Activated CD8-positive, alpha-beta T cell treated with anti-CD3 and anti-CD28 coated beads, Interleukin-2, amount 10 ng/mL, durations not matched to agents 7 days and 5 days (primary cell): ENCODE data around the gene LRPAP1. TPM values are rescaled to one million over a fixed set of nuclear protein-coding genes. Genes with fewer than 3 reads are reported as not detected.
"Not testable (repeated sequence)": the region's sequence is repeated elsewhere in the genome, so short reads cannot be mapped to it uniquely, and the experiment has no call there.

ENCODE experiments used
- ATAC-seq: fragments of 150-1000 bp; cut with Tn5 transposase; one replicate; pipeline ENCODE4 v1.10.0; 2021; ENCODE audit warnings: moderate library complexity
- CTCF ChIA-PET: fragments of 350-600 bp; sonication (Branson Sonifier 250); formaldehyde crosslinking; loops from one replicate; lab custom pipeline; 2021; ENCODE audit warnings: antibody characterized with exemption; lab: Charles Lee
- POLR2A ChIA-PET: fragments of 350-600 bp; sonication (Branson Sonifier 250); formaldehyde crosslinking; loops from one replicate; lab custom pipeline; 2021; ENCODE audit warnings: antibody characterized with exemption; lab: Charles Lee
- DNase-seq: peaks from one replicate; pipeline ENCODE4 v3.0.0-alpha.2; 2020
- H3K27ac Mint-ChIP-seq: one replicate; pipeline ENCODE4 v1.8.0; 2021; ENCODE audit warnings: mild to moderate bottlenecking, mixed read lengths
- H3K27me3 Mint-ChIP-seq: one replicate; pipeline ENCODE4 v1.8.0; 2021; ENCODE audit warnings: low read depth, mixed read lengths
- H3K36me3 Mint-ChIP-seq: one replicate; pipeline ENCODE4 v1.8.0; 2021; ENCODE audit warnings: low read depth, mixed read lengths
- H3K4me1 Mint-ChIP-seq: one replicate; pipeline ENCODE4 v1.8.0; 2021; ENCODE audit warnings: low read depth, mixed read lengths
- H3K4me3 Mint-ChIP-seq: one replicate; pipeline ENCODE4 v1.8.0; 2021; ENCODE audit warnings: mild to moderate bottlenecking, mixed read lengths
- H3K9me3 Mint-ChIP-seq: one replicate; pipeline ENCODE4 v1.8.0; 2022; ENCODE audit warnings: mixed read lengths; ENCODE audit not compliant: insufficient read depth
- total RNA-seq, 2 experiments: library from RNA; stranded (reverse); gene quantifications; one replicate each; pipeline ENCODE4 v1.2.3, GENCODE V29; 2021

The LRPAP1 gene
- total RNA-seq, 2 experiments from 2014 or later, result 66.4 to 72.5 TPM

DNA sequence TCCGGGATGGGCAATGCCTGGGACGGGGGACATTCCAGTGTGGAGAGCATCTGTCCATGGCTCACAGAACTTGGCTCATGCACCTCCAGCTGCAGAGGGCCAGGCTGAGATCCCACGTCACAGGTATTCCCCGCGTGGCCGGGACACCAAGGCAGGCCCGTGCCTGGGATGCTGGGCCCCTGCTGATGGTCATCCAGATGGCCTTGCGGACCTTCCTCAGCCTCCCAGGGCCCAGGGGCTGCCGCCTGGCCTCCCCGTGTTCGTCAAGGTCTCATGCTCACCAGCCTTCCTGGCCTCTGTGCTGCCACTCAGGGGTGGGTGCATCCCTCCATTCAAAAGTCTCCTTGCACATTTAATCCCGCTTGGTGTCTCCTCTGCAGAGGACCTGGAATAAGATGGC lies 40.9 kb upstream of the LRPAP1 start:
- Mint-ChIP-seq H3K36me3 (no peaks in the 10 kb centered on the region), H3K27ac (no peak overlapping the region), H3K27me3 (peaks cover 4% of the 10 kb centered on the region), H3K9me3 (no peaks in the 10 kb centered on the region), H3K4me1 (no peaks in the 10 kb centered on the region), H3K4me3 (no peak overlapping the region)
- DNase-seq, result no peak
- ATAC-seq, result no peak
- ChIA-PET CTCF (no interaction called here), POLR2A (no interaction called here)

DNA sequence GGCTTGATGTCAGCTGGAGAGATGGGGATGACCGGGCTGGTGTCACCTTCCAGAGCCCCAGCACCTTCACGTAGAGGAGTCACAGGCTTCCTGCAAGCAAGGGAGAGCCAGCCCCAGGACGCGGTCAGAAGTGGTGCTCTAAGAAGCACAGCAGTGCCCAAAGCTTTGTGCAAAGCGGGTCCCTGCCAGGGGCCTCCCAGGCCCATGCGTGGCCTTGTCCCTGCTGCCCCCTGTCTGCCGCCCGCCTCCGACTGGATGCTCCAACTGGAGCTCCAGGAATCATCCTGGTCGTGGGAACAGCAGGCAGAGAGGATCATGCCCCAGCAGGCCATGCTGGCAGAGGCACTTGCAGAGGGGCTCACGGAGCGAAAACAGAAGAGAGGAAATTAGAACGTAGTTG lies 40.1 kb upstream of the LRPAP1 start:
- no peaks in the 10 kb centered on the region for H3K27me3 Mint-ChIP-seq
- CTCF ChIA-PET, result no interaction called here
- no peak for ATAC-seq
- no peaks in the 10 kb centered on the region for H3K9me3 Mint-ChIP-seq
- no peak overlapping the region for H3K4me3 Mint-ChIP-seq
- POLR2A ChIA-PET, result no interaction called here
- no peaks in the 10 kb centered on the region for H3K4me1 Mint-ChIP-seq
- DNase-seq, result no peak
- H3K36me3 Mint-ChIP-seq, result no peaks in the 10 kb centered on the region
- H3K27ac Mint-ChIP-seq, result no peak overlapping the region

DNA sequence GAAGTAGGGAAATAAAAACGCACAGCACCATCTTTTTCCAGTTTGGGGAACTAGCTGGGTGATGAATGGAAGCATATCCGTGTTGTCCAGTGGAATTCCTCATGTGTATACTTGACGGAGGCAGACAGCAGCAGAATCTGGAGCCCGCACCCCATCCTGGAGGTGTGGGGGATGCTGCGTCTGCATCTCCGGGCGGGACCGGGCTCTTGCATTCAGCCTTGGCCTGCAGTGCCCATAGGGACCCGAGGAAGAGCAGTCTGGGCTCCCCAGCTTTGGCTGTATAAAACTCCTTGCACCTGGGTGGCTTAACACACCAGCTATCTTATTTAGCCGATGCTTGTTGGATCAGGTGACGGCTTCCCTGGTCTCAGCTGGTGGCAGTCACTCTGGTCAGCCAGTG lies 39.7 kb upstream of the LRPAP1 start:
- no peaks in the 10 kb centered on the region for H3K36me3 Mint-ChIP-seq

DNA sequence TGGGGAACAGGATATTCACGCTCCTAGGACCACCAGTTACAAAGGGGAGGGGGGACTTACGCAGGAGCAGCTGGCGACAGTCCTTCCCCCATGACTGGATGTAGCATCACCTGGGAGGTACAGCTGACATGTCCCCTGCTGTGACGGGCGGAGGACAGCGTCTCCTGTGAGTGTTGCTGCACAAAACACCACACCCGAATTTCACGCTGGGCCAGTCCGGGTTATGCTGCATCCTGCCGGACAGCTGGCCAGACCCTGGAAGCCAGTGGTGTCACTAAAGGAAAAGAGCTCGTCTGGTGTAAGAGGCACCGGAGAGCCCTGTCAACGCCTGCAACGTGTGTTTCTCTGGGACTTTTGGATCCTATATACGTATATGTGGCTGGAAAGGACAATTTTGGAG lies 38.7 kb upstream of the LRPAP1 start:
- POLR2A ChIA-PET, ATAC-seq, H3K36me3 Mint-ChIP-seq, H3K4me3 Mint-ChIP-seq, H3K4me1 Mint-ChIP-seq, H3K27me3 Mint-ChIP-seq, H3K9me3 Mint-ChIP-seq, CTCF ChIA-PET, DNase-seq, H3K27ac Mint-ChIP-seq: not testable (repeated sequence)

More for the DNA sequence above, 39.7 kb upstream of the LRPAP1 start:
- ATAC-seq (no peak), DNase-seq (no peak)
- H3K4me1 Mint-ChIP-seq, result no peaks in the 10 kb centered on the region
- no peaks in the 10 kb centered on the region for H3K9me3 Mint-ChIP-seq
- H3K27me3 Mint-ChIP-seq, result no peaks in the 10 kb centered on the region
- ChIA-PET CTCF (no interaction called here), POLR2A (no interaction called here)
- H3K4me3 Mint-ChIP-seq, result no peak overlapping the region
- no peak overlapping the region for H3K27ac Mint-ChIP-seq

DNA sequence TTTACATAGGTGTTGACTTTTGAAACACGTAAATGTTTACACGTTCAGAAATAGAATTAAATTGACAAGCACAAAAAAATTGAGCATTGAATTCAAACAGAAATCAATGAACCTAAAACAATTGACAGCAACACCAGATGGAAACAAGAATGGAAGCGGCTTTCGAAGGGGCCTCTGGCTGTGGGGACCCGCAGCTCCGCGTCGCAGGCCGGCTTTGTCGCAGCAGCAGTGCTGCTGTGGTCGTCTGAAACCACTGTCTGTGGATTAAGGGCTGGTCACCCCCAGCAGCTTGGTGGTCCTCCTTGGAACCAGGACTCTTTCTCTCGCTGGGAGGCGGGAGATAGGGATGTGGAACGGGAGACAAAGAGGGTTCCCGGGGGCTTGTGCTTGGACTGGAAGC lies 37.4 kb upstream of the LRPAP1 start:
- ATAC-seq, H3K4me3 Mint-ChIP-seq, H3K27ac Mint-ChIP-seq, CTCF ChIA-PET, H3K27me3 Mint-ChIP-seq, POLR2A ChIA-PET, H3K9me3 Mint-ChIP-seq, DNase-seq, H3K36me3 Mint-ChIP-seq, H3K4me1 Mint-ChIP-seq: not testable (repeated sequence)

DNA sequence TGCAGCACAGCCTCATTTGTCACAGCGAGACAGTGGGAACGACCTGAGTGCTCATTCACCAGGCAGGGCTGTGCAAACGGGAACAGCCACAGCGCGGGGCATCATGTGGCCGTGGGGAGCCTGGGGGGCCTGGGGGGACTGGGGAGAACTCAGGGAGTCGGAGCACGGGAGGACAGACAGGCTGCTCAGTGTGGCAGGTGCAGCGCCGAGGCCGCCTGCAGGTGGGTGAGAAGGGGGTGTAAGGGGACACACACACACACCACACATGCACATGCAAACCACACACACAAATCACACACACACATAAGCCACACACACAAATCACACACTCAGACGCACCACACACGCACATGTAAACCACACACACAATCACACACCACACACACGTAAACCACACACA lies 34.5 kb upstream of the LRPAP1 start:
- H3K9me3 Mint-ChIP-seq, H3K27ac Mint-ChIP-seq, H3K27me3 Mint-ChIP-seq, H3K36me3 Mint-ChIP-seq, H3K4me1 Mint-ChIP-seq, ATAC-seq, POLR2A ChIA-PET, DNase-seq, CTCF ChIA-PET, H3K4me3 Mint-ChIP-seq: not testable (repeated sequence)

DNA sequence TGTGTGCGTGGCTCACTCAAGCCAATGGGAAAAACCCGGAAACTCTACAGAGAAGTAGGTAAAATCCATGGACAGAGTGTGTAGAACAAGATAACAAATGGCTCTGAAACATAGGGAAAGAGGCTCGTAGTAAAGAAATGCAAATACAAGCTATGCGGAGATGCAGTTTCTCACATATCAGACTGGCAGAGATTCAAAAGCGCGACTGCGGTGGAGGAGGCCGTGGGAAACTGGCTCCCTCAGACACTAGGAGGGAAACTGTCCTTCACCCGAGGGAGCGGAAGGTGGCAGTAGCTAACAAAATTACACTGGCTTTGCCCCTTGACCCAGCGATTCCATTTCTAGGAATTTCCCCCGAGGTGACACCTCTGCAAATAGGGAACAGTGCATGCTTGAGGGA lies 34.1 kb upstream of the LRPAP1 start:
- H3K4me1 Mint-ChIP-seq, H3K9me3 Mint-ChIP-seq, H3K27ac Mint-ChIP-seq, DNase-seq, H3K27me3 Mint-ChIP-seq, ATAC-seq, POLR2A ChIA-PET, H3K36me3 Mint-ChIP-seq, H3K4me3 Mint-ChIP-seq, CTCF ChIA-PET: not testable (repeated sequence)

DNA sequence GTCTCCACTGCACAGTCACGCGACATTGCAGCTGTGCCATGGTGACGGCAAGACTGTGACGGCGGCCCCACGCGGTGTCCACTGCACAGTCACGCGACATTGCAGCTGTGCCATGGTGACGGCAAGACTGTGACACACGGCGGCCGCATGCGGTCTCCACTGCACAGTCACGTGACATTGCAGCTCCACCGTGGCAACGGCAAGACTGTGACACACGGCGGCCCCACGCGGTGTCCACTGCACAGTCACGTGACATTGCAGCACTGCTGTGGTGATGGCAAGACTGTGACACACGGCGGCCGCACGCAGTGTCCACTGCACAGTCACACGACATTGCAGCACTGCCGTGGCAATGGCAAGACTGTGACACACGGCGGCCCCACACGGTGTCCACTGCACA lies 32.7 kb upstream of the LRPAP1 start:
- H3K4me3 Mint-ChIP-seq, DNase-seq, POLR2A ChIA-PET, H3K36me3 Mint-ChIP-seq, H3K27ac Mint-ChIP-seq, H3K4me1 Mint-ChIP-seq, CTCF ChIA-PET, ATAC-seq, H3K27me3 Mint-ChIP-seq, H3K9me3 Mint-ChIP-seq: not testable (repeated sequence)

DNA sequence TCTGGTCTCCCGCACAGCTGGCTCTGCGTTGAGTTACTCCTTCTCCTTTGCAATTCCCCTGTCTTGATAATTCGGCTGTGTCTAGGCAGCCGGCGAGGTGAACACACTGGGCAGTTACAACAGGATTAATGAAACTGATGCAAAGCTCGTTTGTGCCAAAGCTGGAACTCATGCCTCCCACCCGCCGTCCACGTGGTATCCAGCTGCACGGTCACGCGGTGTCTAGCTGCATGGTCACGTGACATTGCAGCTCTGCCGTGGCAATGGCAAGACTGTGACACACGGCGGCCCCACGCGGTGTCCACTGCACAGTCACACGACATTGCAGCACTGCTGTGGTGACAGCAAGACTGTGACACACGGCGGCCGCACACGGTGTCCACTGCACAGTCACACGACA lies 31.2 kb upstream of the LRPAP1 start:
- no peak for ATAC-seq
- Mint-ChIP-seq H3K27ac (no peak overlapping the region), H3K9me3 (no peaks in the 10 kb centered on the region), H3K36me3 (no peaks in the 10 kb centered on the region), H3K4me3 (no peak overlapping the region), H3K27me3 (no peaks in the 10 kb centered on the region), H3K4me1 (no peaks in the 10 kb centered on the region)
- DNase-seq, result no peak
- ChIA-PET POLR2A (no interaction called here), CTCF (no interaction called here)

DNA sequence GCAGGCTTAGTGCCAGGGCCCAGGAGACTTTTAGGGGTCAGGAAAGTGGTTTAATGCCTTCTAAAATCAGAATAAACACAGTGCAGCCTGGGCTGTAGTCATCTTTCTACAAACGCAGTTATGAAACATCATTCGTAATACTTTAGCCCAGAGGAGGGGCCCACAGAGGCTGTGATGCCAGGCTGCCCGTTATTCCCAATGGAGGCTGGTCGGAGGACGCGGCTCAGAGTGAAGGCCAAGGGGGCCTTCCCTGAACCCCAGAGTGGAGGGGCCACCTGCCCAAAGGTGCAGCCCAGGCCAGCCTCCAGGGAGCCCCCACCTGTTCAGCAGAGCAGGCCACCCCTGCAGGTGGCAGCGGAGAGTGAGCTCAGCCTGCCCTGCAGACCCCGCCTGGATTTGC lies 29.9 kb upstream of the LRPAP1 start:
- H3K36me3 Mint-ChIP-seq, CTCF ChIA-PET, ATAC-seq, H3K27ac Mint-ChIP-seq, H3K27me3 Mint-ChIP-seq, H3K9me3 Mint-ChIP-seq, POLR2A ChIA-PET, H3K4me1 Mint-ChIP-seq, H3K4me3 Mint-ChIP-seq, DNase-seq: not testable (repeated sequence)

DNA sequence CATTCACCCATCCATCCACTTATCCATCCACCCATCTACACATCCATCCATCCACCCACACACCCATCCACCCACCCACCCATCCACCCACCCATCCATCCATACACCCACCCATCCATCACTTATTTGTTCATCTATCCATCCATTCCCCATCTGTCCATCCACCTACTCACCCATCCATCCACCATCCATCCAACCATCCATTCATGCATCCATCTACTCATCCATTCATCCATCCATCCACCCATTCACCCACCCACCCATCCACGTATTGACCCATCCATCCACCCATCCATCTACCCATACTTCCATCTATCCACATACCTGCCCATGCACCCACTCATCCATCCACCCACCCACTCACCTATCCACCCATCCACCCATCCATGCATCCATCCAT lies 28.2 kb upstream of the LRPAP1 start:
- DNase-seq, H3K27me3 Mint-ChIP-seq, CTCF ChIA-PET, H3K27ac Mint-ChIP-seq, H3K36me3 Mint-ChIP-seq, H3K9me3 Mint-ChIP-seq, ATAC-seq, POLR2A ChIA-PET, H3K4me3 Mint-ChIP-seq: not testable (repeated sequence)
- H3K4me1 Mint-ChIP-seq, result peaks cover 17% of the 10 kb centered on the region

DNA sequence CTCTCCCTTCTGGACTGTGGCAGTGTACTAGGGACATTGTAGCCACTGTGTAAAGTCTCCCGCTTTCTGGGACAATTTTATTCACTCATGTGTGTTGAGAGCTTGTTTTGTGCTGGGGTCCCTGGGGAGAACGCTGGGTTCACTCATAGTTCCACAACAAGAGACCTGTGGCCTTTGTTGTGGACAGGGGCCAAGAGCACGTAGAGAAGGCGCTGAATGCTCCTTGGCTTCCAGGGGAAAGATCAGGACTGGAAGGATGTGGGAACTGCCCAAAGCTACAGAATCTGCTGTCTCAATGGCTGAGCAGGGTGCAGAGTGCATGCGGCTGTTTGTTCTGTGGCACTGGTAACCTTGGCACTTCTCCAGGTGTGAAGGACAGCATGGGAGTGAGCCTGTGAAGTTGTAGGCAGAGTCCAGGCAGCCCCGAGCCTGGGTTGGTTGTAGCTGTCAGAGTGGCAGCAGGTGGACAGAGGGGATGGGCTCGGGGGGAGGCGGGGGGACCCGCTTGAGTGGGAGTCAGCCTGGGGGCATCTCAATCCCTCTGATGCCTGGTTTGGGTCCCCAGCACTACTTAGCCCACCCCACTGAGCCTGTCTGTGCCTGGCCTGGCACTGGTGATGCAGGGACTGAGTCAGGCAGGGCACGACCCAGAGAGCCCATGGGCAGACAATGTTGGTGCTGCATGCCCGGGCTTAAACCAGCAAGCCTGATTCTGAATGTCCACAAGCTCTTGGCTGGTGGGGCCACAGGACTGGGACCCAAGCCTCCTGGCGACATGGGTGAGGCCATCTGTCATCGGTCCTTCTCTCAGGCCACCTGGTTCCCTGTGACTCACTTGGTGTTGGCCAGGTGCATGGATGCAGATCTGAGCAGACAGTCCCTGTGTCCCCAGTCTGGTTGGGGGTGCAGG lies 27.4 kb upstream of the LRPAP1 start:
- H3K9me3 Mint-ChIP-seq, H3K4me3 Mint-ChIP-seq, H3K36me3 Mint-ChIP-seq, H3K27me3 Mint-ChIP-seq, CTCF ChIA-PET, DNase-seq, POLR2A ChIA-PET, ATAC-seq, H3K27ac Mint-ChIP-seq: not testable (repeated sequence)
- H3K4me1 Mint-ChIP-seq, result peaks cover 17% of the 10 kb centered on the region

DNA sequence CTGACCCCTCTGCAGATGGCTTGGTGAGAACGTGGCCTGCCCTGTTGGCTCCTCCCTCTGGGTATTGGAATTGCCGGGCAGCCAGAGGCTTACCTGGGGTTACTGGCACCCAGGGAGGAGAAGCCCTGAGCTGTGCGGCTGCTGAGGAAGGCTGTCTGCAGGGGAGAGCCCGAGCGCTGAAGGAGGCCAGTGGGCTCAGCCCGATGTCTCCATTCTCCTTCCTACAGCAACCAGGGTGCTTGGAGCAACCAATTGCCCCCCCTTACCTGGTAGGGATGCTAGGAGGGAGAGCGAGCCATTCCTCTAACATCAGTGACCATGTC lies 26.3 kb upstream of the LRPAP1 start:
- H3K27ac Mint-ChIP-seq, H3K4me3 Mint-ChIP-seq, H3K27me3 Mint-ChIP-seq, DNase-seq, CTCF ChIA-PET, H3K9me3 Mint-ChIP-seq, H3K36me3 Mint-ChIP-seq, ATAC-seq, POLR2A ChIA-PET: not testable (repeated sequence)
- peaks cover 20% of the 10 kb centered on the region for H3K4me1 Mint-ChIP-seq
